Loucy (cell line): Measurements from ENCODE around the gene TEDC1.

Source experiments
- H2AFZ ChIP-seq: fragments of 200-600 bp; sonication (generic); 2 replicates; pipeline ENCODE4 v1.6.0; 2016; ENCODE audit warnings: antibody characterized with exemption, mild to moderate bottlenecking, low read length, moderate library complexity
- H3F3A ChIP-seq: fragments of 200-600 bp; 2 replicates; pipeline ENCODE4 v1.6.0; 2016; ENCODE audit warnings: antibody characterized with exemption, low read depth, mild to moderate bottlenecking
- H3K27me3 ChIP-seq: fragments of 200-600 bp; sonication (generic); 2 replicates; pipeline ENCODE4 v1.6.1; 2014; ENCODE audit warnings: low read length, mild to moderate bottlenecking; ENCODE audit not compliant: insufficient read depth, poor library complexity, severe bottlenecking
- H3K36me3 ChIP-seq: fragments of 200-600 bp; sonication (generic); 2 replicates; pipeline ENCODE4 v1.6.1; 2016; ENCODE audit warnings: low read length; ENCODE audit not compliant: insufficient read depth
- H3K4me1 ChIP-seq: fragments of 200-600 bp; sonication (generic); 2 replicates; pipeline ENCODE4 v1.5.1; 2014; ENCODE audit warnings: low read length, mild to moderate bottlenecking; ENCODE audit not compliant: insufficient read depth, poor library complexity, severe bottlenecking
- H3K4me2 ChIP-seq: fragments of 200-600 bp; sonication (generic); 2 replicates; pipeline ENCODE4 v1.6.0; 2014; ENCODE audit warnings: antibody characterized with exemption, low read length, low read depth, mild to moderate bottlenecking; ENCODE audit not compliant: poor library complexity, severe bottlenecking
- H3K4me3 ChIP-seq: fragments of 200-600 bp; sonication (generic); 2 replicates; pipeline ENCODE4 v1.5.1; 2014; ENCODE audit warnings: low read length, mild to moderate bottlenecking, mixed read lengths; ENCODE audit not compliant: poor library complexity, severe bottlenecking
- H3K79me2 ChIP-seq: fragments of 200-600 bp; sonication (generic); 2 replicates; pipeline ENCODE4 v1.6.1; 2014; ENCODE audit warnings: low read length; ENCODE audit not compliant: insufficient read depth
- H3K9ac ChIP-seq: fragments of 200-600 bp; sonication (generic); 2 replicates; pipeline ENCODE4 v1.6.0; 2014; ENCODE audit warnings: mild to moderate bottlenecking, low read depth, low read length, moderate library complexity; ENCODE audit not compliant: poor library complexity, severe bottlenecking
- H3K9me2 ChIP-seq: fragments of 200-600 bp; sonication (generic); replicated peaks from 2 replicates; pipeline ENCODE4 v1.6.1; 2016; ENCODE audit warnings: low read depth, low read length, mixed read lengths
- H3K9me3 ChIP-seq: fragments of 200-600 bp; sonication (generic); 2 replicates; pipeline ENCODE4 v1.6.1; 2014; ENCODE audit warnings: mild to moderate bottlenecking, antibody characterized with exemption, low read length, low read depth; ENCODE audit not compliant: insufficient read depth
- H4K20me1 ChIP-seq: fragments of 200-600 bp; sonication (generic); 2 replicates; pipeline ENCODE4 v1.6.0; 2014; ENCODE audit warnings: antibody characterized with exemption, low read length, mild to moderate bottlenecking; ENCODE audit not compliant: insufficient read depth, poor library complexity, severe bottlenecking
- CTCF ChIP-seq: fragments of 200-600 bp; sonication (generic); conservative IDR thresholded peaks from 2 replicates; pipeline ENCODE4 v1.5.1; 2014; ENCODE audit warnings: mild to moderate bottlenecking, antibody characterized with exemption, low read length
- EZH2phosphoT487 ChIP-seq: fragments of 200-600 bp; IDR thresholded peaks from 2 replicates; pipeline ENCODE4 v1.6.1; 2018; ENCODE audit warnings: antibody characterized with exemption, mild to moderate bottlenecking, moderate library complexity, borderline replicate concordance

The TEDC1 gene

DNA sequence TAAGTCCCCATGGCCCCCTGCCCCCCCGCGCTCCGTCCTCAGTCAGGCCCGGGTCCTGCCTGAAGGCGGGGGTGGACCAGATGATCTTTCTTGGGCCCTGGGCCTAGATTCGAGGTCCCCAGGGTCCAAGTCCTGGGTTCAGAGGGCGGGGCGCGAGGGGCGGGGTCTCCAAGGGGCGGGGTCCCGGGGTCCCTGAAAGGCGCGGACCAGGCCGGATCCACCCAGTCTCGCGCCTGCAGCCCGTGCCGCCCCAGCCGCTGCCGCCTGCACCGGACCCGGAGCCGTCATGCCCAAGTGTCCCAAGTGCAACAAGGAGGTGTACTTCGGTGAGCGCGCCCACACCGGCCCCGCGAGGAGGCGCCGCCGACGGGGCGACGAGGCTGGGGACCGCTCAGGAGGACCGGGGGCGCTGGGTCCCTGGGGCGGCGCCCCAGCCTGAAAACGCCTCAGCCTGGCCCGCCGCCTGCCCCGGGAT, 4.0 kb upstream of the TEDC1 start:
- H3K4me3 ChIP-seq = no peak overlapping the region
- H3K27me3 ChIP-seq = no peaks in the 10 kb centered on the region
- no peaks in the 10 kb centered on the region for H3K9me3 ChIP-seq
- H3K4me1 ChIP-seq = peaks cover 28% of the 10 kb centered on the region
- H3K79me2 ChIP-seq = peaks cover 4% of the 10 kb centered on the region
- no peak overlapping the region for H2AFZ ChIP-seq
- H3K9me2 ChIP-seq = no peaks in the 10 kb centered on the region
- no peak overlapping the region for H3K9ac ChIP-seq
- no peaks in the 10 kb centered on the region for H3K36me3 ChIP-seq
- H4K20me1 ChIP-seq = peaks cover 3% of the 10 kb centered on the region
- no peak for TF ChIP-seq CTCF
- TF ChIP-seq EZH2phosphoT487 = no peak
- H3F3A ChIP-seq = no peaks in the 10 kb centered on the region
- H3K4me2 ChIP-seq = no peak overlapping the region

DNA sequence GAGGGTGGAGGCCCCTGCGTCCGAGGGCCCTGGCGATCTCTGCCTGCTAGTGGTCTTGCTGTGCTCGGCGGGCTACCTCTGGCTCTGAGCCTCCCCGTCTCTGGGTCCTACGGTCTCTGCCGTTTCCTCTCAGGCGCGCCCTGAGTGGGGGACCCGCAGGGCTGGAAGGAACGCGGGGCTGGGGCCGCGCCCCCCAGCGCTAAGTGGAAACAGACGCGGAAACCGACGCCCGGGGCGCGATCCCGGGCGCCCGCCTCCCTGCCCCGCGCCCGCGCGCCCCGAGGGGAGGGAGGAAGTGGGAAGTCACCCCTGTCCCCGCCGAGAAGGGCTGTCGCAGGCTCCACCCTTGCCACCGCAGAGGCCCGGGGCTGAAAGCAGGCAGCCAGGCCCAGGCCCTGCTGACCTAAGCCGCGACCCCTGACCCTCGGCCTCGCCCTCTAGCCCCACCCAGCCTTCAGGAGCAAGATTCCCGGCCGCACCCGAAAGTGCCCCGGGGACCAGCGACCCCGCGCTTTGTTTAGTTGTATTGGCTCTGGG, 3.5 kb upstream of the TEDC1 start:
- Histone ChIP-seq H3K27me3 (no peaks in the 10 kb centered on the region), H3F3A (no peaks in the 10 kb centered on the region), H3K9ac (no peak overlapping the region), H3K9me3 (no peaks in the 10 kb centered on the region), H3K4me1 (peaks cover 26% of the 10 kb centered on the region), H3K4me3 (no peak overlapping the region), H3K36me3 (no peaks in the 10 kb centered on the region), H2AFZ (no peak overlapping the region), H3K79me2 (peaks cover 9% of the 10 kb centered on the region), H3K4me2 (no peak overlapping the region), H3K9me2 (no peaks in the 10 kb centered on the region), H4K20me1 (peaks cover 8% of the 10 kb centered on the region)
- TF ChIP-seq CTCF (no peak), EZH2phosphoT487 (no peak)

- H3K79me2 ChIP-seq = peaks cover 14% of the 10 kb centered on the region
- H4K20me1 ChIP-seq = peaks cover 14% of the 10 kb centered on the region
- peaks cover 29% of the 10 kb centered on the region for H3K4me1 ChIP-seq
- no peaks in the 10 kb centered on the region for H3K9me2 ChIP-seq
- H3K4me3 ChIP-seq = no peak overlapping the region
- no peak overlapping the region for H3K9ac ChIP-seq
- no peak for TF ChIP-seq CTCF
- H3K36me3 ChIP-seq = no peaks in the 10 kb centered on the region
- H3K9me3 ChIP-seq = no peaks in the 10 kb centered on the region
- no peak overlapping the region for H2AFZ ChIP-seq
- no peaks in the 10 kb centered on the region for H3F3A ChIP-seq
- H3K27me3 ChIP-seq = no peaks in the 10 kb centered on the region
- H3K4me2 ChIP-seq = peak overlapping the region; percentile 89
Measured at GRCh38 chr14:105487986-105488777, 2.9 kb upstream of the TEDC1 start.
